ENCODE results near the gene RPS6KA5. TPM values are rescaled to one million over a fixed set of nuclear protein-coding genes. Genes with fewer than 3 reads are reported as not detected.
"Not testable (repeated sequence)": the region's sequence is repeated elsewhere in the genome, so short reads cannot be mapped to it uniquely, and the experiment has no call there.

Gene RPS6KA5
- total RNA-seq, 1 donor from 2014 or later = 1.8 TPM

DNA sequence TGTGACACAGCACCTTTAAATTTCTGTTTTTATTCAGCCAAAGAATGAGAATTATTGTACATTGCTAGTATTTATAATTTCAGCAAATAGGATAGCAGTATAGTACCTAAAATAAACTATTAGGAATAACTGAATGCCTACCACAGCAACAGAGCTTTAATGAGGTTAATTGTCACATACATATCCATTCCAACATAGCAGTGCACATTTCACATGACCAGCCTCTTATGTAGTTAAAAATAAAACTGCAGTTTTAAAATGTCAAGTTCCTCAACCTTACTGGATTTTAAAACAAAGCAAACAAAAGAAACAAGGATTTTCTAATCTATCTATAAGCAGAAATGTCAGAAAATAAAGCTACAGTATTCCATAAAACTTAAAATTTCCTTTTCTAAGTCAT, 193.6 kb downstream of the RPS6KA5 start:
- no peaks in the 10 kb centered on the region for H3K27me3 ChIP-seq (ENCODE audit: control insufficient read depth, insufficient read depth, low read length)
- FAIRE-seq (no peak), DNase-seq (ENCODE audit: low read depth) (no peak)
- TF ChIP-seq, protein P1, sequence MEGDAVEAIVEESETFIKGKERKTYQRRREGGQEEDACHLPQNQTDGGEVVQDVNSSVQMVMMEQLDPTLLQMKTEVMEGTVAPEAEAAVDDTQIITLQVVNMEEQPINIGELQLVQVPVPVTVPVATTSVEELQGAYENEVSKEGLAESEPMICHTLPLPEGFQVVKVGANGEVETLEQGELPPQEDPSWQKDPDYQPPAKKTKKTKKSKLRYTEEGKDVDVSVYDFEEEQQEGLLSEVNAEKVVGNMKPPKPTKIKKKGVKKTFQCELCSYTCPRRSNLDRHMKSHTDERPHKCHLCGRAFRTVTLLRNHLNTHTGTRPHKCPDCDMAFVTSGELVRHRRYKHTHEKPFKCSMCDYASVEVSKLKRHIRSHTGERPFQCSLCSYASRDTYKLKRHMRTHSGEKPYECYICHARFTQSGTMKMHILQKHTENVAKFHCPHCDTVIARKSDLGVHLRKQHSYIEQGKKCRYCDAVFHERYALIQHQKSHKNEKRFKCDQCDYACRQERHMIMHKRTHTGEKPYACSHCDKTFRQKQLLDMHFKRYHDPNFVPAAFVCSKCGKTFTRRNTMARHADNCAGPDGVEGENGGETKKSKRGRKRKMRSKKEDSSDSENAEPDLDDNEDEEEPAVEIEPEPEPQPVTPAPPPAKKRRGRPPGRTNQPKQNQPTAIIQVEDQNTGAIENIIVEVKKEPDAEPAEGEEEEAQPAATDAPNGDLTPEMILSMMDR (IDR thresholded peaks at IDR 0.05; ENCODE audit: insufficient read depth, low read length, severe bottlenecking) = no peak
- no peaks in the 10 kb centered on the region for H3K36me3 ChIP-seq (ENCODE audit: control insufficient read depth, insufficient read depth, low read length)
- H3K4me3 ChIP-seq (ENCODE audit: low read depth, low read length) = no peak overlapping the region

DNA sequence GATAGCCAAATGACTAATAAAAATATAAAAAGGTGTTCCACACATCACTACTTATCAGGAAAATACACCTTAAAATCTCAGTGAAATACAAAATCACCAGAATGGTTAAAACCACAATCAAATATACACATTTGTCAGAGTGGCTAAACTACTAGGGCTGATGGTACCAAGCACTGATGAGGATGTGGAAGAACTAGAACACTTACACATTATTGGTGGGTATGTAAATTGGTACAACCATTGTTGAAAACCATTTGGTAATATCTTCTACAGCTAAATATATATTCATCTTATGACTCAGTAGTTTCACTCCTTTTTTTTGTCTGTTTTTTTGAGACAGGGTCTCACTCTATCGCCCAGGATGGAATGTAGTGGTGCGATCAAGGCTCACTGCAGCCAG, 195.7 kb downstream of the RPS6KA5 start:
- TF ChIP-seq, protein P1 (IDR thresholded peaks at IDR 0.05; ENCODE audit: insufficient read depth, low read length, severe bottlenecking) = no peak
- no peak for DNase-seq (ENCODE audit: low read depth)
- Histone ChIP-seq H3K27me3 (ENCODE audit: control insufficient read depth, insufficient read depth, low read length) (no peaks in the 10 kb centered on the region), H3K4me3 (ENCODE audit: low read depth, low read length) (no peak overlapping the region), H3K36me3 (ENCODE audit: control insufficient read depth, insufficient read depth, low read length) (no peaks in the 10 kb centered on the region)
- FAIRE-seq = no peak

DNA sequence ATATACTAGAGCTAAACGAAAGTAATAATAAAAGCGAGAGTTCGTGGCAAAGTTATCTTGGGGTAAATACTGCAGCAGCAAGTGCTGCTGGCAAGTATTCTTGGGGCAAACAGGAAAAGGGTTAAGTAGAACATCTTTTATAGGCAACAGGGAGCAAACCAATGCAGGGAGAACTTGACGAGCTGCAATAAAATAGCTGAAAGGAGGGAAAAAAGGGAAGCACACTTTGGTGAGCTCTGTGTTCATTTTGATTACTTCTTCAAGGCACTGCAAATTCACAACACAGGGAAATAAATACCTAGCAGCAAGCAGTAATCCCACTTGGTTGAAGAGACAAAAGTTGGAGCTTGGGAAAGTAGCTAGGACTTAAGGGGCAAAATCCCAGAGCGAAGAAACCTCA, 201.9 kb downstream of the RPS6KA5 start:
- no peak for DNase-seq (ENCODE audit: low read depth)
- no peak overlapping the region for H3K4me3 ChIP-seq (ENCODE audit: low read depth, low read length)
- TF ChIP-seq, protein P1 (IDR thresholded peaks at IDR 0.05; ENCODE audit: insufficient read depth, low read length, severe bottlenecking) = no peak
- no peaks in the 10 kb centered on the region for H3K36me3 ChIP-seq (ENCODE audit: control insufficient read depth, insufficient read depth, low read length)
- no peak for FAIRE-seq
- H3K27me3 ChIP-seq (ENCODE audit: control insufficient read depth, insufficient read depth, low read length) = no peaks in the 10 kb centered on the region

DNA sequence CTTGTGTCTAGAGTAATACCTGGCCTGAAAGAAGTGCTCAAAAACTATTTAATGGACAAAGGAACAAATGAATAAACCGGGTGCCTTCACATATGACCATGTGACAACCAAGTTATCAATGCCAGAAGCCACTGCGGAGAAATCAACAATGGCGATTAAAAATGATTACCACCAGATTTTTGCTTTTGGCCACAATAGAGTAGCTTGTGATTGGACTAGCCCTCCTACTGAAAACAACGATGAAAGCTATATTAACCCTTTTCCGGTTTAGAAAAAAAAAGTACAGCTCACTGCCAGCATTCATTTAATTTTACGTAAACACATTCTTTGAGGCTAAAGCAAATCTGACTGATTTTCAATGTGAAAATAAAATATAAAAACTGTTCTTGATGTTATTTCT, 202.6 kb downstream of the RPS6KA5 start:
- TF ChIP-seq, protein P1 (IDR thresholded peaks at IDR 0.05; ENCODE audit: insufficient read depth, low read length, severe bottlenecking) = no peak
- Histone ChIP-seq H3K36me3 (ENCODE audit: control insufficient read depth, insufficient read depth, low read length) (no peaks in the 10 kb centered on the region), H3K27me3 (ENCODE audit: control insufficient read depth, insufficient read depth, low read length) (no peaks in the 10 kb centered on the region), H3K4me3 (ENCODE audit: low read depth, low read length) (no peak overlapping the region)
- DNase-seq (ENCODE audit: low read depth) (no peak), FAIRE-seq (no peak)

DNA sequence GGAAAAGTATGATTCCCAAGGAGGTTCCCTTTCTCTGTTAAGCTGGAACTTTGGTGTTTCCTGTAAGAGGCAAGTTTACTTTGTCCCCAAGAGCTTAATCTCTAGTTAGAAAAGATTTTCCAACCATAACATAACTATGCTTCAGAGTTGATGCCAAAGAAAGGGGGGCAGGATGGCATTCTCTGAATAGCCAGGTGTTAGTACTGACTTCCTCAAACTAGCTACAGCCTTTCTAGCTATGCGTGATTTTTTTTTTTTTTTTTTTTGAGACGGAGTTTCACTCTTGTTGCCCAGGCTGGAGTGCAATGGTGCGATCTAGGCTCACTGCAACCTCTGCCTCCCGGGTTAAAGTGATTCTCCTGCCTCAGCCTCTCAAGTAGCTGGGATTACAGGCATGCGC, 204.3 kb downstream of the RPS6KA5 start:
- H3K27me3 ChIP-seq (ENCODE audit: control insufficient read depth, insufficient read depth, low read length); H3K4me3 ChIP-seq (ENCODE audit: low read depth, low read length); FAIRE-seq; DNase-seq (ENCODE audit: low read depth); H3K36me3 ChIP-seq (ENCODE audit: control insufficient read depth, insufficient read depth, low read length): not testable (repeated sequence)

DNA sequence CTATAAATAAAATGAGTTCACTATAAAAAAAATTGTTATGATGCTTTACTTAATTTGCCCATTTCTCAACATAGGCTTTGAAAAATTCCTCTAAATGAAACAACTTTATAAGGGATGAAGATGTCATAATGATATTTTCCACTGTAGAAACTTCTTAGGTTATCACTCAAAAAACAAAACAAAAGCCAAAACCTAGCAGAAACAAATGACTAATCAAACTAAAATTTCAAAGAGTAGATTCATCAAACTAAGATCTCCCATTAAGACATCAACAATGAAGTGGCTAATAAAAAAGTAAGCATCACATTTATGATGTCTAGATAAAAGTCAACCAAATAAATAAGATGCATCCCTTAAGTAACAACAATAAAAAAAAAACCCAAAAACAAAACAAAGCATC, 207.3 kb downstream of the RPS6KA5 start:
- H3K36me3 ChIP-seq (ENCODE audit: control insufficient read depth, insufficient read depth, low read length) = no peaks in the 10 kb centered on the region
- TF ChIP-seq, protein P1 (IDR thresholded peaks at IDR 0.05; ENCODE audit: insufficient read depth, low read length, severe bottlenecking) = no peak
- H3K4me3 ChIP-seq (ENCODE audit: low read depth, low read length) = no peak overlapping the region
- no peak for DNase-seq (ENCODE audit: low read depth)
- no peaks in the 10 kb centered on the region for H3K27me3 ChIP-seq (ENCODE audit: control insufficient read depth, insufficient read depth, low read length)
- FAIRE-seq = no peak

Measured in bronchial epithelial cell (primary cell).